ENCODE measurements around the gene FYN.

DNA sequence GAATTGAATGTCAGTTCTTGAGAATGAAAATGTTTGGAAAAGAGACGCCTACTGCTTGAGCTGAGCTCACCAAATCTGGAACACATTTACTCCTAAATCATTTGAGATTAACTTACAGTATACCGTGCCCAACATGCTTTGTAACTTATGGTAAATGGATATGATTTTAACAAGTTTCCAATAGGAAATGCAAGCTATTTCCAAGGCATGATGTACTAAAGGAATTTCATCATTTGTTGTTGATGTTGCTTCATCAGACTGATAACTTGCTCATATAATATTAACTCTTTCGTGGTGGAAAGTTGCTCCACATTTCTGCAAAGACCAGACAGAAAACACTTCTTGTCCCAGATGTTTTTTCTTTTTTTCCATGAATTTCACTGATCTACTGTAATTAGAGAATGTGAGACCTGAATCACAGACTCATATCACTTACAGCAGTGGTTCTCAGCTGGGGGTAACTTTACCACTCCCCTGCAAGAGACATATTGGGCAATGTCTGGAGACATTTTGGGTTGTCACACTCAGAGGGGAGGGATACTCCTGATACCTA lies 151.0 kb downstream of the FYN start:
- TF ChIP-seq CTCF (IDR thresholded peaks at IDR 0.05) = no peak
- no peak for TF ChIP-seq POLR2A (IDR thresholded peaks at IDR 0.05)
